Endodermal cell (in vitro differentiated cells): Measurements from ENCODE around the gene FUT1. TPM values are rescaled to one million over a fixed set of nuclear protein-coding genes. Genes with fewer than 3 reads are reported as not detected.

ENCODE experiments used
- DNase-seq: peaks from one replicate; pipeline ENCODE4 v3.0.0-alpha.2; 2017
- H3K27ac ChIP-seq: 2 replicates; pipeline ENCODE4 v1.5.1; 2013; ENCODE audit warnings: mild to moderate bottlenecking, low read depth, low read length, moderate library complexity
- H3K27me3 ChIP-seq: 2 replicates; pipeline ENCODE4 v1.6.1; 2013; ENCODE audit warnings: mild to moderate bottlenecking, low read length, moderate library complexity; ENCODE audit not compliant: insufficient read depth, control insufficient read depth, poor library complexity, severe bottlenecking
- H3K36me3 ChIP-seq: 2 replicates; pipeline ENCODE4 v1.7.0; 2013; ENCODE audit warnings: mild to moderate bottlenecking, low read length, moderate library complexity; ENCODE audit not compliant: control insufficient read depth, insufficient read depth
- H3K4me1 ChIP-seq: one replicate; pipeline ENCODE4 v1.7.0; 2013; ENCODE audit warnings: low read length; ENCODE audit not compliant: control insufficient read depth, insufficient read depth
- H3K4me3 ChIP-seq: 2 replicates; pipeline ENCODE4 v1.5.1; 2013; ENCODE audit warnings: mild to moderate bottlenecking, low read length, moderate library complexity
- H3K9ac ChIP-seq: 2 replicates; pipeline ENCODE4 v1.6.1; 2013; ENCODE audit warnings: mild to moderate bottlenecking, low read length, moderate library complexity; ENCODE audit not compliant: poor library complexity, severe bottlenecking; ENCODE audit errors: extremely low read depth
- H3K9me3 ChIP-seq: 2 replicates; pipeline ENCODE4 v1.6.1; 2013; ENCODE audit warnings: mild to moderate bottlenecking, low read length, moderate library complexity; ENCODE audit not compliant: control insufficient read depth
- H3K27ac Mint-ChIP-seq: 2 replicates; pipeline ENCODE4 v1.8.0; 2020; ENCODE audit warnings: mixed read lengths
- H3K27me3 Mint-ChIP-seq: 2 replicates; pipeline ENCODE4 v1.8.0; 2021; ENCODE audit warnings: mild to moderate bottlenecking, mixed read lengths; ENCODE audit not compliant: insufficient read depth
- H3K36me3 Mint-ChIP-seq: 2 replicates; pipeline ENCODE4 v1.8.0; 2020; ENCODE audit warnings: low read depth, mixed read lengths
- H3K4me1 Mint-ChIP-seq: 2 replicates; pipeline ENCODE4 v1.8.0; 2020; ENCODE audit warnings: mixed read lengths
- H3K4me3 Mint-ChIP-seq: 2 replicates; pipeline ENCODE4 v1.8.0; 2020; ENCODE audit warnings: mild to moderate bottlenecking, moderate library complexity, mixed read lengths
- H3K9me3 Mint-ChIP-seq: 2 replicates; pipeline ENCODE4 v1.8.0; 2020; ENCODE audit warnings: mild to moderate bottlenecking, mixed read lengths
- WGBS, 2 experiments: methylation state at CpG; one replicate each; pipeline versions ENCODE4 v1.1.5 to v1.1.7; 2013; ENCODE audit warnings: missing lambda C conversion rate in 2 of 2, mixed read lengths in 1 of 2; ENCODE audit not compliant: insufficient coverage in 1 of 2, insufficient read length in 1 of 2; 5-methylcytosine and 5-hydroxymethylcytosine counted together
- total RNA-seq, 2 donors: library from RNA; stranded (reverse); fragmentation: NEBNext Ultra II Directional in 1 of 2; extraction: Animal tissue kit (Norgen Biotek cat#: 25700) in 1 of 2; gene quantifications; 2 replicates in 1 of 2; 3 replicates in 1 of 2; pipeline ENCODE4 v1.2.1, GENCODE V29; 2021
- TF ChIP-seq, protein P1 (sequence below): fragments of 200-600 bp; sonication (generic); conservative IDR thresholded peaks from 2 replicates; pipeline ENCODE4 v1.5.0; 2021; ENCODE audit warnings: antibody characterized with exemption, mild to moderate bottlenecking

Gene FUT1
- total RNA-seq, 2 donors from 2014 or later: 5.4 to 6.3 TPM

DNA sequence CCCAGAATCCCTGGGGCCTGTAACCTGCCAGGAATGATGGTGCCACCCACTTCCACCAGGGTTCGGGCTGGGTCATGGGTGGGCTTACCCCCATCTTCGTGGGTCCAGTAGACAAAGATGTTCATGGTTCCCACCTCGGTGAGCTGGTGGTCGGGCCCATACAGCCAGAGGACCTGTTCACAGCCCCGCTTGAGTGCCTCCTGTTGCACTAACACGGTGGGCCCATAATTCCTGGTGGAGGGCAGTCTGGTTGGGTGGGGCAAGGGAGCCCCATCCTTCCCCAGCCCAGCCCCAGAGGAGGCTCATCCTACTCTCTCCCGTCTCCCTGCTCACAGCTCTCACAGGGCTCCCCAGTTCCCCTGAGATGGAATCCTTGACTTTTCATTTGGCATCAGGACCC lies 44.7 kb upstream of the FUT1 start:
- no peak overlapping the region for H3K27ac ChIP-seq
- WGBS, 2 experiments: 90 to 91% methylated on average over 4 to 7 of the region's 7 CpGs
- Mint-ChIP-seq H3K27ac (peak overlapping the region; percentile 30), H3K27me3 (no peaks in the 10 kb centered on the region), H3K36me3 (peaks cover 12% of the 10 kb centered on the region), H3K4me3 (no peak overlapping the region), H3K9me3 (no peaks in the 10 kb centered on the region), H3K4me1 (peaks cover 7% of the 10 kb centered on the region)
- no peaks in the 10 kb centered on the region for H3K36me3 ChIP-seq
- H3K4me3 ChIP-seq: no peak overlapping the region
- H3K9me3 ChIP-seq: no peaks in the 10 kb centered on the region
- TF ChIP-seq, protein P1, sequence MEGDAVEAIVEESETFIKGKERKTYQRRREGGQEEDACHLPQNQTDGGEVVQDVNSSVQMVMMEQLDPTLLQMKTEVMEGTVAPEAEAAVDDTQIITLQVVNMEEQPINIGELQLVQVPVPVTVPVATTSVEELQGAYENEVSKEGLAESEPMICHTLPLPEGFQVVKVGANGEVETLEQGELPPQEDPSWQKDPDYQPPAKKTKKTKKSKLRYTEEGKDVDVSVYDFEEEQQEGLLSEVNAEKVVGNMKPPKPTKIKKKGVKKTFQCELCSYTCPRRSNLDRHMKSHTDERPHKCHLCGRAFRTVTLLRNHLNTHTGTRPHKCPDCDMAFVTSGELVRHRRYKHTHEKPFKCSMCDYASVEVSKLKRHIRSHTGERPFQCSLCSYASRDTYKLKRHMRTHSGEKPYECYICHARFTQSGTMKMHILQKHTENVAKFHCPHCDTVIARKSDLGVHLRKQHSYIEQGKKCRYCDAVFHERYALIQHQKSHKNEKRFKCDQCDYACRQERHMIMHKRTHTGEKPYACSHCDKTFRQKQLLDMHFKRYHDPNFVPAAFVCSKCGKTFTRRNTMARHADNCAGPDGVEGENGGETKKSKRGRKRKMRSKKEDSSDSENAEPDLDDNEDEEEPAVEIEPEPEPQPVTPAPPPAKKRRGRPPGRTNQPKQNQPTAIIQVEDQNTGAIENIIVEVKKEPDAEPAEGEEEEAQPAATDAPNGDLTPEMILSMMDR: no peak
- peaks cover 4% of the 10 kb centered on the region for H3K4me1 ChIP-seq
- DNase-seq: no peak
- no peak overlapping the region for H3K9ac ChIP-seq
- no peaks in the 10 kb centered on the region for H3K27me3 ChIP-seq

DNA sequence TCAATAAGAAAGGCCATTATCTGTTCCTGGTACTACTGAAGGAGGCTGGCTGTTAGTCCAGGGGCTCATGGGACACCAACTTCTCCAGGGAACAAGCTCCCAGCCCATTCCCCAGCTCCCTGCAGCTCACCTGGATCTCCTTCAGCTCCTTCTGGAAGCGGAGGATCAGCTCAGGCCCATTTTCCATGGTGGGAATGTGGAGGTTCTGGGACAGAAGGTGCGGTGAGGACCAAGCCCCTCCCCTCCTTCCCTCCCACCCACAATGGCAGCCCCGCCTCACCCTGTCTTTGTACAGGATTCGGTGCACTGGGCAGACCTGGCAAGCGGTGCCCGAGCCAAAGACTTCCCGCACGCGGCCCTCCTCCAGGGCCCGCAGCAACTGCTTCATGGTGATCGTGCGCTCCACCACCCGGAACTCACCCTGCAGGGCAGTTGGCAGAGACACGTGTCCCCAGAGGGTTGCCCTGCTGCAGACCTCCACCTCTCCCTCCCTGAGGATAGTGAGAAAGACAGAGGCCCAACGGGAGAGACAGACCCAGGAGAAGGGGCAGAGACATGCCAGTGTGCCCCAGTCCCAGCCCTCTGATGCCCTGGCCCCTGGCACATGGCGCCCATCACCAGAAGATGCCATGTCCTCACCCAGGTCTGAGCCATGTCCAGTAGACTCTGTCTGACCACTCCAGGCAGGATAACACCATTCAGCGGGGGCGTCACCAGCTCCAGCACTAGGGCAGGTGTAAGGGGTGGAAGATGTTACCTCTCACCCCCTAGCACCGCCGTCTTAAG lies 44.0 kb upstream of the FUT1 start:
- WGBS, 2 experiments: 94 to 95% methylated on average over 4 to 19 of the region's 20 CpGs
- Histone ChIP-seq H3K36me3 (no peaks in the 10 kb centered on the region), H3K4me1 (peaks cover 4% of the 10 kb centered on the region), H3K27ac (no peak overlapping the region), H3K9ac (no peak overlapping the region), H3K27me3 (no peaks in the 10 kb centered on the region), H3K9me3 (no peaks in the 10 kb centered on the region), H3K4me3 (no peak overlapping the region)
- no peak overlapping the region for H3K4me3 Mint-ChIP-seq
- no peaks in the 10 kb centered on the region for H3K27me3 Mint-ChIP-seq
- no peak overlapping the region for H3K27ac Mint-ChIP-seq
- H3K9me3 Mint-ChIP-seq: no peaks in the 10 kb centered on the region
- DNase-seq: no peak
- TF ChIP-seq, protein P1: no peak
- H3K36me3 Mint-ChIP-seq: peaks cover 9% of the 10 kb centered on the region
- H3K4me1 Mint-ChIP-seq: peaks cover 7% of the 10 kb centered on the region

DNA sequence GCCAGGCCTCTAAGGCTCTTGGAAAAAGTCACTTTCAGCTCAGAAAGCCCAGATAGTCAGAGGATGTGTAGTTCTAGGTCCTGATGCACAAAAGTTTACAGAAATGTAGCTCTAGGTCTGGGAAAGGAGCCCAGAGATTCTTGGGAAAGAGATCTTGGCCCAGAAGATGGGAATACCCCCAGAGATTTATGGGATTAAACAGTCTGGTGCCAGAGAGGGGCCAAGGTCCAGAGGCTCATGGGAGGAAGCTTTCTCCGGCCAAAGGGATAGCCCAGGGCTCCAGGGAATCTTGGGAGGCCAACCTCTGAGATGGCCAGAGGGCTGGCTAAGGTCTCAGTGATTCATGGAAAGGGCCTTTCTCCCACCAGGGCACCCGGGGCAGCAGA lies 43.2 kb upstream of the FUT1 start:
- Histone ChIP-seq H3K27me3 (no peaks in the 10 kb centered on the region), H3K9ac (no peak overlapping the region), H3K36me3 (no peaks in the 10 kb centered on the region), H3K9me3 (no peaks in the 10 kb centered on the region), H3K4me1 (peaks cover 4% of the 10 kb centered on the region), H3K27ac (no peak overlapping the region), H3K4me3 (peak overlapping the region; percentile 80)
- WGBS, 2 experiments: 84 to 89% methylated on average over 2 of the region's 2 CpGs
- TF ChIP-seq, protein P1: no peak
- Mint-ChIP-seq H3K27me3 (no peaks in the 10 kb centered on the region), H3K4me3 (peak overlapping the region; percentile 79), H3K4me1 (peaks cover 7% of the 10 kb centered on the region), H3K36me3 (peaks cover 9% of the 10 kb centered on the region), H3K9me3 (no peaks in the 10 kb centered on the region), H3K27ac (peak overlapping the region; percentile 99)
- no peak for DNase-seq
